IMR-90 (cell line): ENCODE measurements around the gene SLC4A3. TPM values are rescaled to one million over a fixed set of nuclear protein-coding genes. Genes with fewer than 3 reads are reported as not detected.
A peak's percentile ranks its signal among the peaks of the same experiment; 100 is the strongest.

Source experiments
- ATAC-seq: fragments of 200-7000 bp; cut with Tn5 transposase; 2 replicates; pipeline ENCODE4 v1.9.1; 2020; ENCODE audit warnings: low read depth, mild to moderate bottlenecking, moderate library complexity
- BruUV-seq: library from RNA; stranded (reverse); fragments of 400-500 nt; replicated peaks from 2 replicates; lab custom pipeline; 2021; lab: Mats Ljungman, UMichigan
- CTCF ChIA-PET: fragments of 300-600 bp; formaldehyde crosslinking; extraction: SDS; loops from one replicate; lab custom pipeline; 2021; ENCODE audit warnings: antibody characterized with exemption; lab: Yijun Ruan, JAX
- POLR2A ChIA-PET: fragments of 300-600 bp; sonication (Branson Sonifier 250); formaldehyde crosslinking; loops from one replicate; lab custom pipeline; 2022; ENCODE audit warnings: antibody characterized with exemption; ENCODE audit not compliant: unreplicated experiment; lab: Charles Lee
- DNase-seq: peaks from one replicate; pipeline ENCODE4 v3.0.0; 2013
- H2AFZ ChIP-seq: replicated peaks from 2 replicates; pipeline ENCODE3; 2013; ENCODE audit warnings: low read length, mild to moderate bottlenecking; ENCODE audit not compliant: poor library complexity
- H2AK5ac ChIP-seq: 2 replicates; pipeline ENCODE4 v1.6.1; 2013; ENCODE audit warnings: low read depth, low read length, inconsistent platforms
- H2AK9ac ChIP-seq: replicated peaks from 2 replicates; pipeline ENCODE3; 2013; ENCODE audit warnings: mild to moderate bottlenecking, low read depth, low read length, moderate library complexity; ENCODE audit not compliant: poor library complexity
- H2BK120ac ChIP-seq: 2 replicates; pipeline ENCODE4 v1.6.1; 2013; ENCODE audit warnings: low read depth, low read length, inconsistent platforms
- H2BK15ac ChIP-seq: 3 replicates; pipeline ENCODE4 v1.6.1; 2013; ENCODE audit warnings: low read depth, low read length, inconsistent platforms
- H2BK20ac ChIP-seq: 2 replicates; pipeline ENCODE4 v1.6.1; 2013; ENCODE audit warnings: low read depth, mild to moderate bottlenecking, inconsistent platforms, low read length, moderate library complexity
- H2BK5ac ChIP-seq: 2 replicates; pipeline ENCODE4 v1.6.1; 2013; ENCODE audit warnings: mild to moderate bottlenecking, low read depth, low read length, inconsistent platforms; ENCODE audit not compliant: poor library complexity, severe bottlenecking
- H3K14ac ChIP-seq: replicated peaks from 2 replicates; pipeline ENCODE4 v1.6.1; 2013; ENCODE audit warnings: low read depth, low read length, inconsistent platforms
- H3K18ac ChIP-seq: 2 replicates; pipeline ENCODE4 v1.6.1; 2013; ENCODE audit warnings: low read depth, low read length, control low read depth
- H3K23ac ChIP-seq: 2 replicates; pipeline ENCODE4 v1.6.1; 2013; ENCODE audit warnings: low read depth, low read length, inconsistent platforms
- H3K27ac ChIP-seq: 2 replicates; pipeline ENCODE4 v1.5.1; 2013; ENCODE audit warnings: mild to moderate bottlenecking, control low read depth, low read length; ENCODE audit not compliant: insufficient read depth
- H3K27me3 ChIP-seq: 2 replicates; pipeline ENCODE4 v1.6.1; 2013; ENCODE audit warnings: low read length; ENCODE audit not compliant: control insufficient read depth, insufficient read depth
- H3K36me3 ChIP-seq: 2 replicates; pipeline ENCODE4 v1.6.1; 2013; ENCODE audit warnings: low read length, mixed read lengths; ENCODE audit not compliant: control insufficient read depth, insufficient read depth
- H3K4ac ChIP-seq: 2 replicates; pipeline ENCODE4 v1.6.1; 2013; ENCODE audit warnings: low read depth, low read length, inconsistent platforms
- H3K4me1 ChIP-seq: 2 replicates; pipeline ENCODE4 v1.6.1; 2013; ENCODE audit warnings: low read length, mixed read lengths; ENCODE audit not compliant: control insufficient read depth, insufficient read depth
- H3K4me2 ChIP-seq: 2 replicates; pipeline ENCODE4 v1.6.1; 2013; ENCODE audit warnings: low read depth, mild to moderate bottlenecking, control low read depth, low read length, moderate library complexity
- H3K4me3 ChIP-seq: 2 replicates; pipeline ENCODE4 v1.5.1; 2013; ENCODE audit warnings: low read depth, mild to moderate bottlenecking, control low read depth, low read length, moderate library complexity; ENCODE audit not compliant: insufficient read depth
- H3K56ac ChIP-seq: 2 replicates; pipeline ENCODE4 v1.6.1; 2013; ENCODE audit warnings: low read length, inconsistent platforms; ENCODE audit not compliant: insufficient read depth; ENCODE audit errors: extremely low read depth
- H3K79me1 ChIP-seq, 2 experiments: 2 replicates each; pipeline ENCODE4 v1.6.1; 2013; ENCODE audit warnings: low read length in 2 of 2, inconsistent platforms in 1 of 2, low read depth in 1 of 2
- H3K9ac ChIP-seq: 2 replicates; pipeline ENCODE4 v1.6.1; 2013; ENCODE audit warnings: low read depth, low read length, control low read depth
- H3K9me1 ChIP-seq: 2 replicates; pipeline ENCODE4 v1.6.1; 2013; ENCODE audit warnings: low read length, inconsistent platforms; ENCODE audit not compliant: insufficient read depth
- H3K9me3 ChIP-seq: 2 replicates; pipeline ENCODE4 v1.6.1; 2013; ENCODE audit warnings: low read length; ENCODE audit not compliant: control insufficient read depth, insufficient read depth
- H4K20me1 ChIP-seq: 2 replicates; pipeline ENCODE4 v1.6.1; 2013; ENCODE audit warnings: low read length, inconsistent platforms; ENCODE audit not compliant: insufficient read depth
- H4K5ac ChIP-seq: 2 replicates; pipeline ENCODE4 v1.6.1; 2013; ENCODE audit warnings: mild to moderate bottlenecking, low read depth, low read length, control low read depth
- H4K8ac ChIP-seq, 2 experiments: 2 replicates each; pipeline ENCODE4 v1.6.1; 2013; ENCODE audit warnings: low read depth in 2 of 2, low read length in 2 of 2, control low read depth in 1 of 2, inconsistent platforms in 1 of 2
- H4K91ac ChIP-seq: 2 replicates; pipeline ENCODE4 v1.6.1; 2013; ENCODE audit warnings: low read depth, low read length, inconsistent platforms; ENCODE audit not compliant: insufficient read depth
- BHLHE40 ChIP-seq: fragments of 150-350 bp; IDR thresholded peaks from 2 replicates; pipeline ENCODE4 v1.6.1; 2016; ENCODE audit warnings: mild to moderate bottlenecking, low read depth, low read length
- CEBPB ChIP-seq: IDR thresholded peaks from 2 replicates; pipeline ENCODE4 v1.6.1; 2012; ENCODE audit warnings: low read depth, low read length, improper control_type of control experiment
- ELK1 ChIP-seq: fragments of 150-350 bp; IDR thresholded peaks from 2 replicates; pipeline ENCODE4 v1.6.1; 2016; ENCODE audit warnings: low read depth, mild to moderate bottlenecking, low read length, moderate library complexity, borderline replicate concordance
- MAFK ChIP-seq: IDR thresholded peaks from 2 replicates; pipeline ENCODE4 v1.6.1; 2012; ENCODE audit warnings: low read depth, low read length, improper control_type of control experiment
- MAZ ChIP-seq: IDR thresholded peaks from 2 replicates; pipeline ENCODE4 v1.6.1; 2012; ENCODE audit warnings: low read depth, mild to moderate bottlenecking, low read length, improper control_type of control experiment, moderate library complexity, borderline replicate concordance
- MXI1 ChIP-seq: IDR thresholded peaks from 2 replicates; pipeline ENCODE4 v1.6.1; 2012; ENCODE audit warnings: low read depth, mild to moderate bottlenecking, low read length, moderate library complexity, borderline replicate concordance
- RAD21 ChIP-seq: IDR thresholded peaks from 2 replicates; pipeline ENCODE4 v1.6.1; 2012; ENCODE audit warnings: low read length, improper control_type of control experiment
- RFX5 ChIP-seq: IDR thresholded peaks from 2 replicates; pipeline ENCODE4 v1.8.0; 2012; ENCODE audit warnings: low read depth, mild to moderate bottlenecking, low read length, moderate library complexity
- SMC3 ChIP-seq: fragments of 150-350 bp; IDR thresholded peaks from 2 replicates; pipeline ENCODE4 v1.6.1; 2016; ENCODE audit warnings: low read depth, mild to moderate bottlenecking, antibody characterized with exemption, low read length, moderate library complexity
- WGBS, 2 experiments: methylation state at CpG; one replicate each; pipeline versions ENCODE4 v1.1.5 to v1.1.7; 2013; ENCODE audit warnings: missing lambda C conversion rate in 2 of 2; ENCODE audit not compliant: insufficient read length in 1 of 2; ENCODE audit errors: extremely low coverage in 2 of 2; 5-methylcytosine and 5-hydroxymethylcytosine counted together
- dilution Hi-C: fragments of 300-500 bp; cut with HindIII; formaldehyde crosslinking; loops from one replicate; pipeline ENCODE4 v1.14.3; 2018; ENCODE audit warnings: low sequenced_read_pairs; ENCODE audit not compliant: unreplicated experiment
- in situ Hi-C: fragments of 300-500 bp; cut with MboI; formaldehyde crosslinking; loops from 3 replicates; pipeline ENCODE4 v1.14.3; 2019; ENCODE audit warnings: low sequenced_read_pairs, inconsistent platforms, mixed read lengths
- intact Hi-C: fragments of 100-400 bp; cut with micrococcal nuclease; formaldehyde crosslinking; loops from 2 replicates; pipeline ENCODE4 v1.10.0; 2022
- polyA plus RNA-seq, 3 experiments: library from polyadenylated mRNA; depleted of rRNA; stranded (reverse); fragments of >200 nt; gene quantifications; 2 replicates each; pipeline ENCODE4 v1.2.3, GENCODE V29; 2012; ENCODE audit warnings: low replicate concordance in 1 of 3
- total RNA-seq: library from RNA; depleted of rRNA; stranded (reverse); fragments of >200 nt; gene quantifications from 2 replicates; pipeline ENCODE4 v1.2.3, GENCODE V29; 2012
- TF ChIP-seq, protein P1 (sequence below): fragments of 150-350 bp; IDR thresholded peaks from 2 replicates; pipeline ENCODE4 v1.6.1; 2017; ENCODE audit warnings: mild to moderate bottlenecking, antibody characterized with exemption, low read length, low read depth

The SLC4A3 gene
- total and polyA plus RNA-seq, 2 of the 4 experiments (the other 2 are of a cell fraction), result 0.90 to 6.1 TPM

DNA sequence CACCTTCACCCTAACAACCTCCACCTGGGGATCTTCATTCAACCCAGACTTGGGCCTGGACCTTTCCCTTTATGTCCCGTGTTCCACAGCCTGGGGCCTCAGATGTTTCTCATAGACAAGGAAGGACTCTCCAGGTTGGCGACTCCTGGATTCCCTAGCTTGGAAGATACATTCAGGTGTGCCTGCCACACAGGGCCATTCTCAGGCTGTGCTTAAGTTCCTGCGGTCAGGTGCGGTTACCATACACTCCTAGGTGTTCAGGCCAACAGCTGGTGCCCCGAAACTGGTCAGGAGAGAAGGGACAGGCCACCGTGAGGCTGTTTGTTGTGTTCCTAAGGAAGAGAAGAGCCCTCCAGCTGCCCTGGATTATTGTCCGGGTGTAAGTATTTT lies 15.6 kb downstream of the SLC4A3 start (continued):
- TF ChIP-seq, protein P1, sequence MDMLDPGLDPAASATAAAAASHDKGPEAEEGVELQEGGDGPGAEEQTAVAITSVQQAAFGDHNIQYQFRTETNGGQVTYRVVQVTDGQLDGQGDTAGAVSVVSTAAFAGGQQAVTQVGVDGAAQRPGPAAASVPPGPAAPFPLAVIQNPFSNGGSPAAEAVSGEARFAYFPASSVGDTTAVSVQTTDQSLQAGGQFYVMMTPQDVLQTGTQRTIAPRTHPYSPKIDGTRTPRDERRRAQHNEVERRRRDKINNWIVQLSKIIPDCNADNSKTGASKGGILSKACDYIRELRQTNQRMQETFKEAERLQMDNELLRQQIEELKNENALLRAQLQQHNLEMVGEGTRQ, result no peak
- TF ChIP-seq MAZ, result no peak

- H3K79me1 ChIP-seq, result no peaks in the 10 kb centered on the region
- TF ChIP-seq SMC3 (no peak), MXI1 (no peak), MAZ (no peak), RAD21 (no peak), CEBPB (no peak), ELK1 (no peak), BHLHE40 (no peak), RFX5 (no peak), MAFK (no peak)
- TF ChIP-seq, protein P1, result no peak
These were observed 16.5 kb downstream of the SLC4A3 start for GRCh38 chr2:219643788-219644398.

More at GRCh38 chr2:219643788-219644398, 16.5 kb downstream of the SLC4A3 start:
- CTCF ChIA-PET, result interaction anchor here (1.0 kb wide), 1 partner anchor 136 kb away, joined by 3 read pairs; no protein-coding TSS in a partner anchor
- Histone ChIP-seq H3K14ac (no peak overlapping the region), H4K20me1 (no peaks in the 10 kb centered on the region), H3K18ac (no peak overlapping the region), H4K5ac (no peak overlapping the region), H3K23ac (no peak overlapping the region), H3K4me2 (no peak overlapping the region), H3K56ac (no peak overlapping the region), H2AK5ac (0 out of 2 replicates have a peak overlapping the region, but pooled peaks have one; percentile 3), H2BK20ac (no peak overlapping the region), H3K27me3 (no peaks in the 10 kb centered on the region), H2BK5ac (no peak overlapping the region), H4K91ac (no peak overlapping the region), H3K36me3 (no peaks in the 10 kb centered on the region; the same call in 1 of the 2 replicates), H3K4ac (no peak overlapping the region), H2BK15ac (no peak overlapping the region), H3K9me1 (peaks cover 11% of the 10 kb centered on the region), H3K4me1 (peaks cover 12% of the 10 kb centered on the region), H3K9ac (no peak overlapping the region), H3K9me3 (no peaks in the 10 kb centered on the region), H2AFZ (peak overlapping the region; percentile 48), H2AK9ac (peak overlapping the region; percentile 82), H4K8ac (no peak overlapping the region), H2BK120ac (no peak overlapping the region), H3K4me3 (no peak overlapping the region), H3K27ac (no peak overlapping the region)
- dilution Hi-C loops, result no loop called here
- no TSS peak for BruUV-seq
- in situ Hi-C loops, result no loop called here
- ATAC-seq (no peak), DNase-seq (no peak)
- 87% methylated on average over 3 of the region's 14 CpGs; no CpG with 5 or more reads in 1 of the 2 experiments for WGBS, 2 experiments
- POLR2A ChIA-PET, result no interaction called here
- intact Hi-C loops, result loop anchor here (5.0 kb wide), 1 partner anchor 1928 kb away; the partner anchor contains the start of gene EPHA4
